Measurements from ENCODE around the gene GCNT3.
A peak's percentile ranks its signal among the peaks of the same experiment; 100 is the strongest.
"Not testable (repeated sequence)": the region's sequence is repeated elsewhere in the genome, so short reads cannot be mapped to it uniquely, and the experiment has no call there.

GCNT3 gene

GRCh38 chr15:59618406-59618805 lies 6.8 kb downstream of the GCNT3 start:
- DNase-seq: no peak

DNA sequence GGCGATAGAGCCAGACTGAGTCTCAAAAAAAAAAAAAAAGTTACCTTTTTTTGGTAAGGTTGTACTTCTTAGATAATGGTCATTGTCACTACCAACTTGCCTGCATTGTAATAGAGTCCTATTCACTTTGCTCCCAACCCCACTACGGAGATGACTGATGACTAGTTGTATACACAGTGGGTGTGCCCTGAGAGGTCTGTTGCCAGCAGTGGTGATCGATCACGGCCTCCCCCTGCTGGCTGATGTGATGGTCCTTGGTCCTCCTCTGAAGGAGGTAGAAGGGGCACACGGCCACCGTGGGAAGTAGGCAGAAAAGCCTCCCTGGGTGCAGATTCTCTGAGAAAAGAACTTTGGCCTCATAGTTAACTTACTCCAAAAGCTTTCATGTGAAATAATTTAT lies 10.7 kb downstream of the GCNT3 start:
- peak; percentile 44 for DNase-seq

DNA sequence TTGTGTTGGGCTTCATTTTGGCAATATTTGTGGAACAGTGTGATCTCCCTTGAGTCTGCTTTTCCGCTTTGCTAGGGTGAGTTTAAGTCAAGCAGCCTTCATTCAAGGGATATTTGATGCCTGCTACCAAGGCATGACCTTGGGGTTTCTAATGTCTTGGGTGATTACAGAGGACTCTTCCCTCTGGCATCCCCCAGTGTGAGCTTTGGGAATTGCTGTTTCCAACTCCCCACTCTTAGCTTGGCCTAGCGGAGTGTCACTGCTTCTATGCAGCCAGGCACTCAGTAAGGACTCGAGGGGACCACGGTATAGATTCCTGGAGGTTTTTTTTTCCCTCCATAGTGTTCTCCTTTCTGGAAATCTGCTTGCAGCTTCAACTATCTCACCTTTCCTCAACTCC lies 21.1 kb downstream of the GCNT3 start:
- DNase-seq: no peak

- no peak for DNase-seq
Measured at GRCh38 chr15:59636184-59636583, 24.6 kb downstream of the GCNT3 start.

GRCh38 chr15:59637507-59637906 lies 25.9 kb downstream of the GCNT3 start:
- not testable (repeated sequence) for DNase-seq

DNA sequence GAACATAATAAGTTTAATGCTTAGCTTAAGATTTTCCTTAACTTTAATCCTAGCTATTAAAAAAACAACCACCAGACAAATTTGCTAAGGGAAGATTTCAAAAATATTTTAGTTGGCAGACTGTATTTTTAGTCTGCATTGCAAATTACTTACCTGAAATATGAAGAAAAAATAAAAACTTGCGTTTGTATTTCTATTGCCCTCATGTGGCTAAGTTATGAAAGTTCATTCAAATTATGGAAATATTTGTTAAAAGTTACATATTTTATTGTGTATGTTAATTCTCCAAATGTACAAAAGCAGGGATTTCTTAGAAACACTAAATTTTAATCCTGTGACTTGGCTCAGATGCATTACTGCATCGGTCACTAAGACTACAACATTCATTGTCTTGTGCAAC lies 30.8 kb downstream of the GCNT3 start:
- DNase-seq: no peak

DNA sequence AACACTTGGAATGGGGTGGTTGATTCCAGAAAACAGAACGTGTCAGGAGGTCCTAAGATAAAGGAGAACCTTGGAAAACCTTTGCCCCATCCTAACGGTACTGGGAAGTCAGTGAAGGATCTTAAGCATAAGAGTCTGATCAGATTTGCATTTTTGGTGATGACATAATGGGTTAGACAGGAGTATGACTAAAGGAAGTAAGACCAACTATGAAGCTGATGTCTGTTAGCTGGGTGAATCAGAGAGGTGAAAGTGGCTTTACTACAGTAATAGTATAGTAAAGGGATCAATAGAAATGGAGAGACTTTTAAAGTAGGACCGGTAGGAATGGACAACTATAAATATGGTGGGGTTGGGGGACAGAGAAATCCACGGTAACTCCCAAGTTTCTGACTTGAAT lies 33.2 kb downstream of the GCNT3 start:
- no peak for DNase-seq

DNA sequence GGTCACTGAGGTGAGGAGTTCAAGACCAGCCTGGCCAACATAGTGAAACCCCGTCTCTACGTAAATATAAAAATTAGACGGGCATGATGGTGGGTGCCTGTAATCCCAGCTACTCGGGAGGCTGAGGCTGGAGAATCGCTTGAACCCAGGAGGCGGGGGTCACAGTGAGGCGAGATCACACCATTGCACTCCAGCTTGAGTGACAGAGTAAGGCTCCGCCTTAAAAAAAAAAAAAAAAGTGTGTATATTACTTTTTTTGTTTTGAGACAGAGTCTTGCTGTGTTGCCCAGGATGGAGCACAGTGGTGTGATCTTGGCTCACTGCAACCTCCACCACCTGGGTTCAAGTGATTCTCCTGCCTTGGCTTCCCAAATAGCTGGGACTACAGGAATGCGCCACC lies 34.2 kb downstream of the GCNT3 start:
- not testable (repeated sequence) for DNase-seq

GRCh38 chr15:59646277-59646676 lies 34.7 kb downstream of the GCNT3 start:
- no peak for DNase-seq

- DNase-seq: no peak
Measured at GRCh38 chr15:59647085-59647484, 35.5 kb downstream of the GCNT3 start.

DNA sequence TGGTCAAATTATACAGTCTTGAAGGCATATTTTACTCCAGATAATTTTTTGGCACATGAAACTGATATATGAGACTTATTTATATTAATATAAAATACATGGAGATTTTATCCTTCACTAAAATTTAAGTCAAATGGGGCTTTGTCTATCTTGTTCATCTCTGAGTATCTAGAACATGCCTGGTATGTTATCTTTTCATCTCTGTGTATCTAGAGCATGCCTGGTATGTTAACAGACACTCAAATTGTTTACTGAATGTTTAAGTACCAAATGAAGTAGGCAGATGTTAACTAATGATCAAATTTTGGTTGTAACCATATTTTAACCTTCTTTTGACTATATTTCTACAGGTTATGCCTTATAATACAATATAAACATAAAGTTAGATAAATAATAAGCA lies 38.0 kb downstream of the GCNT3 start:
- no peak for DNase-seq

- no peak for DNase-seq
Measured at GRCh38 chr15:59654046-59654445, 42.5 kb downstream of the GCNT3 start.

DNA sequence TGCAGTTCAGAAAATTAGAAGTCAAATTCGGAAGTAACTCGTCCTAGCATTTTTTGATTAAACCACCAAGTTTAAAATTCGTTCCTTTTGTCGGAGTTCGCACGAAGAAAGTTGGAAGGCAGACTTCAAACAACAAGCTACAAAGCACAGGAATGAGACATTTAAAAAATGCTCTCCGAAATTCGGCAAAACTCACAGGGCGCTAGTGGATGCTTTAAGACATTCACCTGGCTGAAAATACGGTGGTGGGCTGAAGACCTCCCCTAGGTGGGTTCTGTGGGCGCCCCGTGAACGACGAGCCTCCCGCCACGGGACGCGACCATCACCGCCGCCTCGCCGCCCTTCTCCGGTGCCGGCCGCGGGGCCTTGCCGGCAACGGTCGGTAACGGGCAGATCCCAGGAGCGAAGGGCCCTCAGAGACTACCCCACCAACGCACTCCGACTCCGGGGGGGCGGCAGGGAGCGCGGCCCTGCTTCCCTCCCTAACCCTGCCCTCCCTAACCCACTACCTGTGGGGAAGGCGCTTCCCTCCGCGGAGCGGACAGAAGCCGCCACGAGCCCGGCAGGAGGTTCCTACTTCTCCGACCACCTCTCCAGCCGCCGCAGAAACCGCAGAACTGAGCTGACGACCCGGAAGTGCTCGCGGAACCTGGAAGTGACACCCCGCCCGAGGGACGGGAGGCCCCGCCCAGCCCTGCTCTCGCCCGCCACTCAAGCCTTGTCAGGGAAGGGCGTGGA lies 45.5 kb downstream of the GCNT3 start, which contains the start of gene GTF2A2:
GTF2A2 (minus strand) TSS at position 619 of the 738 bp plus-strand sequence. CDS start 5,238 bp downstream, outside the sequence.
- peak; percentile 93 for DNase-seq

GRCh38 chr15:59657635-59658125 lies 46.1 kb downstream of the GCNT3 start:
- no peak for DNase-seq

DNA sequence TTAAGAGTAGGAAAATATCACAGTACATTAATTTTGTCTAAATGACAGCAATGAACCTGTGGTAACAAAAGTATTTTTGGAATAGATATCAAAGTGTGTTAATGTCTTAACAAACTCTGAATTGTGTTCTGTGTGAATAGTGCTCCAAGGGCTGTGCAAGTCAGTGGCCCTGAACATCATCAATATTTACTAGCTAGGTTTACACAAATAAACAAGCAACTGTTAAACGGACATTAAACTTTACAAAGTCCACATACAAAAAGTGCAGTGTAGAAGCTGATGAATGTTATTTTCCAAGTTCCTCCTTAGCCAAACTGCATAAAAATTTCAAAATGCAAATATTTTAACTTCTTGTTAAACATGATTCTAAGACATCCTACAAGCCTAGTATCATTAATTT lies 47.8 kb downstream of the GCNT3 start:
- no peak for DNase-seq

GRCh38 chr15:59662260-59662659 lies 50.7 kb downstream of the GCNT3 start:
- no peak for DNase-seq

DNA sequence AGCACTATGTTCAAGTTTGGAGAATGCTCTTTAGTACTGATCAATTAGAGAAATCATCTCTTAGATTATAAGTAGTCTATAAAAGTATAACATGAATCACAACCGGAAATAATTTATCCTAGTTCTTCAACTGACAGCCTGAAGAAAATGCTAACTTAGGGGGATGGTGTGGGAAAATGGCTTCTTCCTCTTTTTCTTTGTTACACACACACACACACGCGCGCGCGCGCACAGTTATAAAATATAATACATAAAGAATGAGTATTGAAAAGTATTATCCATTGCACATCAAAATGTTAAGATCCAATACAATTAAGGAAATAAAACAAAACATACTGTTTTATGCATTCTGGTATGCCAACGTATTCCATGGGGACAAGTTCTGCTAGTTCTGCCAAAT lies 57.0 kb downstream of the GCNT3 start:
- no peak for DNase-seq

Measured in stimulated activated CD4-positive, alpha-beta T cell treated with anti-CD3 and anti-CD28 coated beads, Interleukin-4, amount 100 ng/mL, for 24 hours (primary cell).